MM.1S (cell line): ENCODE measurements around the gene CELF4.

Experiments
- CTCF ChIP-seq: fragments of 300-600 bp; sonication (generic); IDR thresholded peaks from 2 replicates; pipeline ENCODE4 v1.5.1; 2016; ENCODE audit warnings: antibody characterized with exemption, low read length, mixed read lengths
- EZH2phosphoT487 ChIP-seq: fragments of 300-600 bp; sonication (generic); IDR thresholded peaks from 2 replicates; pipeline ENCODE4 v1.6.1; 2018; ENCODE audit warnings: antibody characterized with exemption, low read length

DNA sequence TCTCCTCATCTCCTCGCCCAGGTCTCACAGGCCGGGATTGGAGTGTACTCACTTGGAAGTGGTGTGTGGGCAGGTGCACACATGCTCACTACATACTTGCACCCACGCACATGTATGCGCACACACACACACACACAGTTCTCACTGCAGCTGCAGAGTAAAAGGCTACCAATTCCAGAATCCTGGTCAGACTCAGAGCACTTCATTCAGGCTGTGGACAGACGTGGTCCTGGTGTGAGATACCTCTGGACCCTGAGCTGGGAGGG lies 19.4 kb downstream of the CELF4 start:
- TF ChIP-seq CTCF (no peak), EZH2phosphoT487 (no peak)
